Measurements from ENCODE around the gene NEGR1.

- TF ChIP-seq EZH2 (IDR thresholded peaks at IDR 0.05; ENCODE audit: borderline replicate concordance) = no peak
- no peak for TF ChIP-seq CTCF (IDR thresholded peaks at IDR 0.05; ENCODE audit: poor library complexity)
These were observed 565.2 kb downstream of the NEGR1 start for GRCh38 chr1:71717186-71717585.

Data from hepatocyte (in vitro differentiated cells).